ENCODE measurements around the gene NPY.

DNA sequence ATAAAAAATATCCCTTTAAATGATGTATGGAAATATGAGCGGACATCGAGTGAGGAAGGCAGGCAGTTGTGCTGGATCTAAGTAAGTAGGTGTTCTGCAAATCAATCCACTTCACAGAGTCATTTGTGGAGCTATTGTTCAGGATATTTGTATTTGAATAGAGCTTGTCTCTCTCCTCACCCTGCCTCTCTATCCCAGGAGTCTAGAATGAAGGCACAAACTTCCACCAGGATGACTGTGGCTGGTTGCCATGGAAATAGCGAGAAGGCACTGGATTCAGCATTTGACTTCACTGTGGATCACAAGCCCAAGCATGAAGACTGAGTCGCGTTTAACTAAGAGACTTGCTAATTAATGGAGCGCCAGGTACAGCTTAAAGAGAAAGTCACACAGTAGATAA lies 53.2 kb downstream of the NPY start:
- TF ChIP-seq TAF1 (IDR thresholded peaks at IDR 0.05; ENCODE audit: borderline replicate concordance, low read depth, low read length) (no peak), RAD21 (IDR thresholded peaks at IDR 0.05; ENCODE audit: low read length) (no peak), EZH2phosphoT487 (IDR thresholded peaks at IDR 0.05; ENCODE audit: borderline replicate concordance, low read depth) (no peak), CHD2 (IDR thresholded peaks at IDR 0.05; ENCODE audit: low read length, partially characterized antibody) (no peak), JUND (IDR thresholded peaks at IDR 0.05) (no peak)
- TF ChIP-seq, protein P1, sequence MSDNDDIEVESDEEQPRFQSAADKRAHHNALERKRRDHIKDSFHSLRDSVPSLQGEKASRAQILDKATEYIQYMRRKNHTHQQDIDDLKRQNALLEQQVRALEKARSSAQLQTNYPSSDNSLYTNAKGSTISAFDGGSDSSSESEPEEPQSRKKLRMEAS (IDR thresholded peaks at IDR 0.05; ENCODE audit: low read depth), result no peak
- TF ChIP-seq, protein P2, sequence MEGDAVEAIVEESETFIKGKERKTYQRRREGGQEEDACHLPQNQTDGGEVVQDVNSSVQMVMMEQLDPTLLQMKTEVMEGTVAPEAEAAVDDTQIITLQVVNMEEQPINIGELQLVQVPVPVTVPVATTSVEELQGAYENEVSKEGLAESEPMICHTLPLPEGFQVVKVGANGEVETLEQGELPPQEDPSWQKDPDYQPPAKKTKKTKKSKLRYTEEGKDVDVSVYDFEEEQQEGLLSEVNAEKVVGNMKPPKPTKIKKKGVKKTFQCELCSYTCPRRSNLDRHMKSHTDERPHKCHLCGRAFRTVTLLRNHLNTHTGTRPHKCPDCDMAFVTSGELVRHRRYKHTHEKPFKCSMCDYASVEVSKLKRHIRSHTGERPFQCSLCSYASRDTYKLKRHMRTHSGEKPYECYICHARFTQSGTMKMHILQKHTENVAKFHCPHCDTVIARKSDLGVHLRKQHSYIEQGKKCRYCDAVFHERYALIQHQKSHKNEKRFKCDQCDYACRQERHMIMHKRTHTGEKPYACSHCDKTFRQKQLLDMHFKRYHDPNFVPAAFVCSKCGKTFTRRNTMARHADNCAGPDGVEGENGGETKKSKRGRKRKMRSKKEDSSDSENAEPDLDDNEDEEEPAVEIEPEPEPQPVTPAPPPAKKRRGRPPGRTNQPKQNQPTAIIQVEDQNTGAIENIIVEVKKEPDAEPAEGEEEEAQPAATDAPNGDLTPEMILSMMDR (IDR thresholded peaks at IDR 0.05), result no peak
